ENCODE results near the gene CROCC2. TPM values are rescaled to one million over a fixed set of nuclear protein-coding genes. Genes with fewer than 3 reads are reported as not detected.
A peak's percentile ranks its signal among the peaks of the same experiment; 100 is the strongest.

Gene CROCC2
- total RNA-seq, 1 donor from 2014 or later: 0.12 TPM

DNA sequence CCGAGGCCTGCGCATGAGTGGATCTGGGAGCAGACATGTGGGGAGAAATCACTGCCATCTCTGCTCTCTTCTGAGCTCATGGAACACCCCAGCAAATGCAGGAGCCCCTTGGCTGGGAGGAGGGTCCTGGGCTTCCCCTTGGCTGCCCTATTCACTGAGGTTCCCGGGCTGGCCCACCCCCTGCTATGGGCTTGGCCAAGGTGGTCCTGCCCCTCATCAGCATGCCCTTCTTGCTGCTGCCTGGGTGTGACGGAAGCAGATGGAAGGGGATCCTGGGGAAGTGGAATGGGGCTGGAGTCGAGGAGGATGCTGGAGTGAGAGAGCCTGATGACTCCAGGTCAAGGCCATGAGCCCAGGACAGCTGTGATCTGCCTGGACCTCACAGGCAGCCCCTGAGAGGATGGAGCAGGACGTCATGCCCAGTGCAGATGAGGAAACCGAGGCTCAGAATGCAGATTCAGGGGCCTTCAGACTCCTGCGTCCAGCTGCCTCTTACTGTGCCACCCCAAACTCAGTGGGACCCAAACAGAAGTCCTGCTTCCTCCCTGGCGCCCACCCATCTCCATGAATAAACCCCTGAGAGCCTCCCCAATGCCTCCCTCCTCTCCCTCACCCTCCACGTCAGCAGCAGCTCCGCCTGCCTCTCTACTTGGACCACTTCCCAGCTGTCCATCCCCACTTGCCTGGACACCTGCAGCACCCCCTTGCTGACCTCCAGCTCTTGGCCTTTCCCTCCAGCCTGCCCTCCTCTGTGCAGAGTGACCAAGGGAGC is 96.3 kb downstream of the CROCC2 start:
- no peak for ATAC-seq

DNA sequence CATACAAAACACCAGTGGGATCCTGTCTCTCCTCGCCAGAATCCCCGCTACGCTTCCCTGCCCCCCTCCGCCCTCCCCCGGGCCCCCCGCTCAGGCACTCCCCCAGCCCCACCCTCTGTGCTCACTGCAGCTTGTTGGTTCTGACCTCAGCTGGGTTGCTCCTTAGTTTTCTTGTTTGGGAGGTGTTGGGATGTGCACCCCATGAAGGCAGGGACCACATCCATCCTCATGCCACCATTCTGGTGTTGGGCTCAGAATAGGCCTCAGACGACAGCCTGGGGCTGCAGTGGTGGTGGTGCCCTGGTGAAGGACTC is 96.9 kb downstream of the CROCC2 start:
- no peak for ATAC-seq

GRCh38 chr2:241003369-241003768 is 97.2 kb downstream of the CROCC2 start:
- ATAC-seq: no peak

- ATAC-seq: no peak
Observed at GRCh38 chr2:241003830-241004564, 97.9 kb downstream of the CROCC2 start.

- ATAC-seq: no peak
Observed at GRCh38 chr2:241005569-241005968, 99.4 kb downstream of the CROCC2 start.

GRCh38 chr2:241006412-241006811 is 100.3 kb downstream of the CROCC2 start:
- ATAC-seq: no peak

GRCh38 chr2:241007111-241007510 is 101.0 kb downstream of the CROCC2 start:
- ATAC-seq: no peak

DNA sequence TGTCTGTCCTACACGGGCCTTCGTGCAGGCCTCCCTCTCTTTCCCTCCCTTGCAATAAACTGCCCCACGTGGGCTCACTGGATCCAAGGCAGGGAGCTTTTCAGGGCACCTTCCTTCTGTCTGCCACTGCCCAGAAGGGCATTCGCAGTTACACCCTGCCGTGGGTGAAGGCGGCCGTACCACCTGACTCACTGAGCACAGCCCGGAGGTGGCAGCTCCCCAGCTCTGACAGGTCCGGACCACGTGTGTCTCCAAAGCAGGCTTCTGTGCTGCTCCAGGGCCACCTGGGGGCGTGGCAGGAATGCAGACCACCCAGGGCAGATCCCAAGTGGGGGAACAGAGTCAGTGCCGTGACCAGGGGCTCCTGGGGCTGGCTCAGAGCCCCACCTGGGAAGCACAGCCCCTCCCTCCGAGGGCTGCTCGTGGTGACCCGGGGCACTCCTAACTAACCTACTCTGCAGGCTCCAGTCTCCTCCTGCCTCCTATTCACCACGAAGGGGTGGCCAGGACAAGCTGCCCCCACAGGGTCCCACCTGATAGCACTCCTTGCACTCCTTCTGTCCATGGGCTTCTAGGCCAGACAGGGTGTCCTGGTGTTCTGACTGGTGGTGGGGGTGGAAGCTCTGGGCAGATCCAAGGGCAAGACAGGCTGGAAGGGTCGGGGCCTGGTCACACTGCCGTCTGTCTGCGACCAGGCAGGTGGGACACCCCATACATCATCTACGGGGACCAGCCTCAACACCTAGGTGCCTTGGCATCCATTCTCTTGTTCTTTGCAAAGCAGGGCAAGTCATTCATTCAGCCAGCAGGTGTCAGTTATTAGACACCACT is 102.0 kb downstream of the CROCC2 start:
- ATAC-seq: peak; percentile 63

GRCh38 chr2:241008711-241009121 is 102.6 kb downstream of the CROCC2 start:
- no peak for ATAC-seq

GRCh38 chr2:241009191-241009590 is 103.1 kb downstream of the CROCC2 start:
- peak; percentile 16 for ATAC-seq

DNA sequence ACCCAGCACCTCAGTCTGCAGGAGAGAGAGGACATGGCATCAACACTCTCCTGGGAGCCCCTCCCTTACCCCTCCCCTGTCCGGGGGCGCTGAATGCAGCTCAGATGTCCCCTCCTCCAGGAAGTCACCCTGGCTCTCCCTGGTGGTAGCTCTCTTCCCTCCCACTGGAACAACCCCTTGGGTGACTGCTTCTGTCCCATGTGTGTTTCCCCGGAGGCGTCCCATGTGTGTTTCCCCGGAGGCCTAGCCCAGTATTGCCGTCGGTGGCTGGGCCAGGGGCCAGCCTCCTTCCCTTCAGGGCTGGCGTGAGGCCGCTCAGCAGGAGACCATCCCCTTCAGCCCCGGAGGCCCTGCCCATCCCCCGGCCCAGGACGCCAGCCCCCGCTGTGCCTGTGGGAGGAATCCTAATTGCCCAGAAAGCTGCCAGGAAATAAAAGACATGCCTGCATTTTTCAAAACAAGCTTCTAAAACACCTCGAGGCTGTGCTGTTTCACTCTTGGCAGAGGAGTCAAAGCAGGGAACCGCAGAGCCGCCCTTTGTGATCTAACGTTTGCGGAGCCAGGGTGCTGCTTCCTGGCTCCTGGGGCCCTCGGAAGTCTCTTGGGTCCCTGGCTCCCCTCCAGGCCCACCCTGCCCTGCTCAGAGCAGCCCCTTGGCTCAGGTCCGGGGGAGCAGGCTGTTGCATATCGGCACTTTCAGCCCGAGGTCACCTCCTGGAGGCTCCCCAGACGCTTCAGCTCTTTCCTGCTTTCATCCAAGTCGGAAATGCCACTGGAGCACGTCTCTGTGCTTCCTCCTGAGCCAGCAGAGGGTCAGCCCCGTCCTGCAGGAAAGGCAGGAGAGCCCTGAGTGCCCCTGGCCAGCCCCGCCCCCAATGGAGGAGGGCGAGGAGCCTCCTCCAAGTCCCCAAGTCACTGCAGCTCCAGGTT is 103.7 kb downstream of the CROCC2 start:
- peak; percentile 41 for ATAC-seq

GRCh38 chr2:241010531-241011295 is 104.6 kb downstream of the CROCC2 start:
- peak; percentile 3 for ATAC-seq

DNA sequence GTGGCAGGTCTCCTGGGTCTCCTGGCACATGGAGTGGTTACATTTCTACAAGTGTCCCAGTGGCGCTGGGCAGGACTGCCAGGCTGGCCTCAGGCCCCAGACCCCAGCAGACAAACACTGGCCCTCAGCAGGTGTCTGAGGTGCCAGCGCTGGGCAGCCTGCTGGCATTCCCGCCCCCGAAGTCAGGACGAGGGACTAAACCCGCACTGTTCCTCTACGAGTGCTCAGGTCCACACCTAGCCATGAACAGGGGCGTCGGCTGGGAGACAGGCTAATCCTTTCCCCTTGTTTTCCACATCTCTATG is 105.1 kb downstream of the CROCC2 start:
- ATAC-seq: no peak

GRCh38 chr2:241011751-241012510 is 105.8 kb downstream of the CROCC2 start:
- no peak for ATAC-seq

DNA sequence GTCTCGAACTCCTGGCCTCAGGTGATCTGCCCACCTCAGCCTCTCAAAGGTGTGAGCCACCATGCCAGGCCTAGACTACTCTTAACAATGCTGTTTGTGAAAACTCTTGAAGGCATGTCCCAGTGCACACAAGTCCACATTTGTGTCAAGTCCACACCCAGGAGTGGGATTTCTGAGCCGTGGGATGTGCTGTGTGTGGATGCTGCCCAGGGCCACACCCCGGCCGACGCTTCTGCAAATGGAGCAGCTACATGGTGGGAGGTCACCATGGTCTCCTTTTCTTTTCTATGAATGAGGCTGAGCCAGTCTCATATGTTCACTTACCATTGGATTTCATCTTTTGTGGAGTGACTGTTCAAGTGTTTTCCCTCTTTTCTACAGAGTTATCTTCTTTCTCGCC is 108.1 kb downstream of the CROCC2 start:
- ATAC-seq: no peak

DNA sequence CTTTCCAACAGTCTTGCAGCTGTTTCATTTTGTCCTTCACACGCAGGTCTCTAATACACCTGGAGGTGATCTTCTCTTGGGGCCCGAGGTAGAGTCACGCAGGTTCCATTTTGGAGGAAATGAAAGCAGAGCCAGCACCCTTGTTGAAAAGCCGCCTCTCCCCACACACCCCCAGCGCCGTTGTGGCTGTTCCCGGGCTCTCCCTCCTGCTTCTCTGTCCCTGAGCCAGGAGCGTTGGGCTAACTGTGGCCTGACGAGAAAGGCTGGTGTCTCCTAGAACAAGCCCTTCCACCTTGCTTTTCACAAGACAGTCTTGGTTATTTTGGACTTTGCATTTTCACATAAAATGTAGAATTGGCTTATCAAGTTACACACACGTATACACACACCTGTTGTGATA is 108.6 kb downstream of the CROCC2 start:
- no peak for ATAC-seq

DNA sequence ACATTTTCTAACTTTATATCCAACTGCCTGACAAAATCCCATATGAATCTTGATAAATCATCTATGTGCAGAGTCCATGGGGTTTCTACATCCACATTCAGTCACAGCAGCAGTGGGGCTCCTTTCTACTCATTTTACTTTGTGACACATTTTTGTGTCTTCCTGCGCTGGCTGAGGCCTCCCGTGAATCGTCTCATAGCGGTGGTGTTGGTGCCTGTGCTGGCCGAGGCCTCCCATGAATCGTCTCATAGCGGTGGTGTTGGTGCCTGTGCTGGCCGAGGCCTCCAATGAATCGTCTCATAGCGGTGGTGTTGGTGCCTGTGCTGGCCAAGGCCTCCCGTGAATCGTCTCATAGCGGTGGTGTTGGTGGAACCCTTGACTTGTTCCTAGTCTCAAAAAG is 109.3 kb downstream of the CROCC2 start:
- ATAC-seq: no peak

GRCh38 chr2:241017228-241017940 is 111.2 kb downstream of the CROCC2 start:
- no peak for ATAC-seq

DNA sequence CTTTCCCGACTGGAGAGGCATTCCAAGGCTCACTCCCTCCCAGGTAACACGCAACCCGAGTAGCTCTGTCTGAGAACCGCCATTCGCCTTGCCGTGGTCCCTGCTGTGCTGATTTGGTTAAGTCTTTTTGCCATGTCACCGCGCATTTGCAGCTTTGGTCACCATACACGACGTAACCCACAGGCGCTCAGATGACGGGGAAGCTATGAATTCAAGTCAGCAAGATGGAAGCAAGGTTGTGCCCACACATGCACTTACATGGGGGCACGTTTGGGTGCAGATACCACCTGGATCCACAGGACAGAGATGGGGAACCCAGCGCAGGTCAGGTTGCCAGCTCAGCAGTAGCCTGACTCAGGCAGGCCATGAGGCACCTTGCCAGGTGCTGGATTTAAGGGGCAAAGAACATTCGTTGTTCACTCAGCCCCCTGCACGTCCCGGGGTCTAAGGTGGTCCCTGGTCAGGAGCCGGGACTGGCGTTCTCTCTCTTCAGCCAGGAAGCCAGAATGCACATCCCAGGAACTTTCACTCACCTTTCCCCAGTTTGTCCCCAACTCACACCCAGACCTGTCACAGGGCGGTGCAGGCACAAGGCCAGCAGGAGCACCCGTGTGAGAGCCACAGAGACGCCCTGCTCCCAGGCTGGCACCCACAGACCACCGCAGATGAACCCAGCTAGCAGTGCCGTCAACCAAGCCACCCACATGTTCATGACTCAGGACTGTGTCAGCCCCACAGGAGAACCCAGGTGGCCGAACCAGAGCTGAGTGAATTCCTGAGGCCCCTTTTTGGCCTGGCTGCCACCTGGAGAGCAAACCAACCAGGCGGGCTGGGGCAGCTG is 112.1 kb downstream of the CROCC2 start:
- ATAC-seq: no peak
